ENCODE measurements around the gene NHS.

- TF ChIP-seq, protein P1, sequence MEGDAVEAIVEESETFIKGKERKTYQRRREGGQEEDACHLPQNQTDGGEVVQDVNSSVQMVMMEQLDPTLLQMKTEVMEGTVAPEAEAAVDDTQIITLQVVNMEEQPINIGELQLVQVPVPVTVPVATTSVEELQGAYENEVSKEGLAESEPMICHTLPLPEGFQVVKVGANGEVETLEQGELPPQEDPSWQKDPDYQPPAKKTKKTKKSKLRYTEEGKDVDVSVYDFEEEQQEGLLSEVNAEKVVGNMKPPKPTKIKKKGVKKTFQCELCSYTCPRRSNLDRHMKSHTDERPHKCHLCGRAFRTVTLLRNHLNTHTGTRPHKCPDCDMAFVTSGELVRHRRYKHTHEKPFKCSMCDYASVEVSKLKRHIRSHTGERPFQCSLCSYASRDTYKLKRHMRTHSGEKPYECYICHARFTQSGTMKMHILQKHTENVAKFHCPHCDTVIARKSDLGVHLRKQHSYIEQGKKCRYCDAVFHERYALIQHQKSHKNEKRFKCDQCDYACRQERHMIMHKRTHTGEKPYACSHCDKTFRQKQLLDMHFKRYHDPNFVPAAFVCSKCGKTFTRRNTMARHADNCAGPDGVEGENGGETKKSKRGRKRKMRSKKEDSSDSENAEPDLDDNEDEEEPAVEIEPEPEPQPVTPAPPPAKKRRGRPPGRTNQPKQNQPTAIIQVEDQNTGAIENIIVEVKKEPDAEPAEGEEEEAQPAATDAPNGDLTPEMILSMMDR (IDR thresholded peaks at IDR 0.05) = no peak
- TF ChIP-seq POLR2A (IDR thresholded peaks at IDR 0.05) = no peak
Measured at GRCh38 chrX:17588303-17588702, 213.3 kb downstream of the NHS start.
